AG08395 (cell line): Measurements from ENCODE around the gene SLC25A26.

Source experiments
- DNase-seq: peaks from one replicate; pipeline ENCODE4 v3.0.0; 2012; ENCODE audit warnings: mixed read lengths, low spot score

The SLC25A26 gene

DNA sequence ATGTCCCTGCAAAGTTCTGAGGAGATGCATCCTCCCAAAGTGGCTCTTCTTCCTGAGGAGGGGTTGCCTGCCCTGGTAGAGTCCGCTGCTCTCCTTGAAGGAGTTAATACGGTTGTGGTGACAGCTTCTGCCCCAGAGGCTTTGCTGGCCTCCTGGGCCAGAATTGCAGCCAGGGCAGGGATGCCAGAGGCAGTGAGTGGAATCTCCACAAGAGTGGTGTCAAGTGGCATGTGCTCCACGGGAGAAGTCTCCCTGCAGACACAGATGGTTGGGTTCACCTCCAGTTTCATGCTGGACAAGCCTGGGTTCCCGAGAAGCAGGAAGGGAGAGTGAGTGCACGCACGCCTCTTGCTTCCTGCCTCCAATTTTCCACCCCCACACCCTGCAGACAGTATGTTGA, 105.5 kb downstream of the SLC25A26 start:
- no peak for DNase-seq

GRCh38 chr3:66335671-66336070, 114.9 kb downstream of the SLC25A26 start:
- no peak for DNase-seq

DNA sequence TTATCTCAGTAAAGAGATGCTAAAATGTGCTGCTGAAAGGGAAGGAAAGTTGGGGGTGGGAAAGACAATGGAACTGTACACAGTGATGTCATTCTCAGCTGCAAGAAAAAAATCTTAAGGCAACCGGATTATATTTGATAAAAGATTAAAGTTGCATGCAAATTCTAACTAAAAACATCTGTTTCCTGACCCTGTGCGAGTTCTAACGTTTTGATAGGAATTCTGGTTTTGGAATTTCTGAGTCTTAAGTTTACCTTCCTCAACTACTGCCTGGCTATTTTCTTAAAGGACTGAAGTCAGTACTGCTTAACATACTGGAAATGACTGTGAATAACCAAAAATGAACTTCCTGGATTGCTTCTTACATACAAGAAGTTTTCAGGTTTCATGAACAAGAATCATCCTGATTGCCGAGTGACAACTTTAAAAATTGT, 115.5 kb downstream of the SLC25A26 start:
- peak; percentile 15 for DNase-seq

GRCh38 chr3:66338927-66339326, 118.1 kb downstream of the SLC25A26 start:
- peak; percentile 7 for DNase-seq

- peak; percentile 12 for DNase-seq
These were observed 122.0 kb downstream of the SLC25A26 start for GRCh38 chr3:66342717-66343356.

GRCh38 chr3:66344391-66344811, 123.6 kb downstream of the SLC25A26 start:
- no peak for DNase-seq

GRCh38 chr3:66344848-66345578, 124.2 kb downstream of the SLC25A26 start:
- DNase-seq = no peak

DNA sequence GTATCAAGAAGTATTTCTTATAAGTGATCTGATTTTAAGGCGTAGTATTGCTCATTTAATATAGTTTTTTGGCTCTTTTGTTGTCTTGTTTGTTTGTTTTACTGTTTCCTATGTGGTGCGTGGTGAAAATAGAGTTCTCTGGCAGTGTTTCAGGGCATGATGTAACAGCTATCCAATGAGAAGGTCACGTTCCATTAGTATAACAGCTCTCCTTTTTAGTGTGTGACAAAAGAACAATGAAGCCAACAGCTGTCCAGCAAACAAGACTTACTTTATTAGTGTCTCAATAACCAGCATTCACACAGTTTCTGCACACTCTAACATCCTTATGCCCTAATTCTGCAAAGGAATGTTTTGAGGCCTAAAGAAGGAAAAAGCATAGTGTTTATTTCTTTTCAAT, 127.9 kb downstream of the SLC25A26 start:
- no peak for DNase-seq

- DNase-seq = no peak
These were observed 129.8 kb downstream of the SLC25A26 start for GRCh38 chr3:66350601-66351000.

- DNase-seq = no peak
These were observed 132.2 kb downstream of the SLC25A26 start for GRCh38 chr3:66353039-66353438.

GRCh38 chr3:66353530-66353929, 132.7 kb downstream of the SLC25A26 start:
- DNase-seq = no peak

GRCh38 chr3:66354001-66354400, 133.2 kb downstream of the SLC25A26 start:
- no peak for DNase-seq

GRCh38 chr3:66355394-66355793, 134.6 kb downstream of the SLC25A26 start:
- no peak for DNase-seq

DNA sequence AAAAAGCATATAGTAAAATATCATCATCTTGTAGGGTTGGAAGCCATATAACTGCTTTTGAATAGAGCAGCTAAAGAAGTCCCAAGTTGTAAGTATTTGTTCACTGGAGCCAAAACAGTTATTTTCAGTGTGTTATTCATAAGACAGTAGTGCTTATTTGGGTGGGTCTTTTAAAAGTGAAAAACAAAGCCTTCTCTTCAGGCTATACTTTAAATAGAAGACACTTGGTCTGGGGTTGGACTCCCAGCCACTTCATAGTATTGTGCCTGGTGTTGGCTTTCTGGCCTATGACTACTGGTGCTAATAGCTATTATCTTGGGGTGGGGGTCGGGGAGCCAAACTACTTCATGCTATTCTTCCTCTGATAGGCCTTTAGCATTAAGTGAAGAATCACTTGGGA, 135.2 kb downstream of the SLC25A26 start:
- DNase-seq = no peak

DNA sequence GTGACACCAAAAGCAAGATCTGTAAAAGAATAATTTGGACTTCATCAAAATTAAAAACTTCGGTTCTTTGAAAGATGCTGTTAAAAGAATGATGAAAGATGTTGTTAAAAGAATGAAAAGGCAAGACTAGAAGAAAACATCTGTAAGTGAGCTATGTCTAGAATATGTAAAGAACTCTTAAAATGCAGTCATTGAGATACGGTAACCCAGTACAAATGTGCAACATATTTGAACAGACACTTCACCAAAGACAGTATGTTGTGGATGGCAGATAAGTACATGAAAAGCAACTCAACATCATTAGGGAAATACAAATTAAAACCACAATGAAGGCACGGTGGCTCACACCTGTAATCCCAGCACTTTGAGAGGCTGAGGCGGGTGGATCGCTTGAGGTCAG, 140.6 kb downstream of the SLC25A26 start:
- no peak for DNase-seq

DNA sequence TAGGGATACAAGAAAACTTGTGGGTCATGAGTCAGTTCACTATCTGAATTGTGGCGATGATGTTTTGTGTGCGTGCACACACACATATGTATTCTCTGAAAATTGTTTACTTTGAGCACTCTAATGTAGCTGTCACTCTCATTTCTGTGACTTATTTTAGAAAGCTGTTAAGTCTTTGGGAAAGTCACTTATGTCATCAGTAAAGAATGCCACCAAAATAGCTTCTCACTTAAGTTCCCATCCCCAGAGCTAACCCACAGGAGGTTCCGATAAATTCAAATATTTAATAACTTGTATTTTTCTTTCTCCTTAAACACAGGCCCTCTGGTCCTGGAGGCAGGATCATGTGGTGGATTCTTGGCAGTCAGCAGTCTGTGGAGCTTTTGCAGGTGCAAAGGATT, 141.7 kb downstream of the SLC25A26 start:
- peak; percentile 12 for DNase-seq

- DNase-seq = no peak
These were observed 142.3 kb downstream of the SLC25A26 start for GRCh38 chr3:66363148-66363547.

DNA sequence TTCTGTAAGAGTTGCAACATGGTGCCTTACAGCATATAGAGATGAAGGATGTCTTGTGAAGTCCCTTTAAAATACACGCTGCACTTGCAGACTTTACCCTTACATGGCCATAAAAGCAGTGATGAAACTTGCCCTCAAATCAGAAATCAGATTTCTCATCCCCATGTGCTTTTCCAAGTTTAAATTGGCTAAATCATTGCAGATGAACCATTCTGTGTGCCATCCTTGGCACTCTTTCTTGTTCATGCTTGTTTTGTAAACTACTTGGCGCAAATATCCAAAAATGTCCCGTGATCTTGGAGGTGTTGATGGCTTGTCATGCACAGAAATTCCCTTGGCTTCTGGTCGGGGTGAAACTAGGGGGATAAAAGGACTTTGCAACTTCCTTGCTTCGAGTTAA, 144.3 kb downstream of the SLC25A26 start:
- DNase-seq = no peak

- DNase-seq = no peak
These were observed 145.9 kb downstream of the SLC25A26 start for GRCh38 chr3:66366747-66367146.

GRCh38 chr3:66367979-66368378, 147.2 kb downstream of the SLC25A26 start:
- no peak for DNase-seq

DNA sequence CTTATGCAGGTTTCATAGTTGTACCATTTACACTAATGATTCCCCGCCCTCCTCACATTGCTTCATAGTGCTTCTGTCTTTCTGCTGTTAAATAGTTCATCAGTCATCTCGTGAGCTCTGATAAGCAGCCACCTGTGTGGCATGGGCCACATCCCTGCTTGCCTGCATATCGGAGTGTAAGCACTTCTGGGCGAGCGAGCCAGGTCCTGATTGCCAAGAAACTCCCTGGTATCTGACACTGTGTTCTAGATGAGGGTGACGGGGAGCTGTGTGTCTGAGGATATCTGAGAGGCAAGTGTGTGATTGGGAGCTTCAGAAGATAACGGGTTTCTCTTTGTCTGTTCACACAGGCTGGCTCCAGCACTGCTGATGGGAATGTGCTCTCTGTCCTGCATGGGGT, 149.4 kb downstream of the SLC25A26 start:
- no peak for DNase-seq

DNA sequence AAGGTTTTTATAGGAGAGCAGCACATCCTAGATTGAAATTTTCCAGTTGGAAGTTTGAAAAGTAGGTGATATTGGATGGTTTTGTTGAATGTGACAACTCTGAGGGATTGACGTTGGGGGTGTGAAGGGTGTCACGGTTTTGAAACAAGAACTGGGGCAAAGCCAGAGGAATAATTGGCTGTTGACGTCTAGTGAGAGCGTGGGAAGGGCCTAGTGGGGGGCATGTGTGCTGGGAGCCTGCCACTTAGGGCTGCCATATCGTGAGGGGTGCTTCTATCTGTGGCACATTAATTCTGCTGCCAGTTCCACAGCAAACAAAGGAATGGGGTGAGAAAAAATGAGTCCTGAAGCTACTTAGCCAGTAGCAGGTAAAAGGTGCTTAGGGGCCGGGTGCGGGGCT, 150.6 kb downstream of the SLC25A26 start:
- no peak for DNase-seq

GRCh38 chr3:66372681-66373350, 152.0 kb downstream of the SLC25A26 start:
- peak; percentile 37 for DNase-seq
